CD4-positive, alpha-beta T cell treated with Interleukin-10 for 1 hour (primary cell): ENCODE results near the gene FST.
A peak's percentile ranks its signal among the peaks of the same experiment; 100 is the strongest.

ENCODE experiments used
- DNase-seq: peaks from one replicate; pipeline ENCODE4 v3.0.0-alpha.2; 2020

The FST gene

DNA sequence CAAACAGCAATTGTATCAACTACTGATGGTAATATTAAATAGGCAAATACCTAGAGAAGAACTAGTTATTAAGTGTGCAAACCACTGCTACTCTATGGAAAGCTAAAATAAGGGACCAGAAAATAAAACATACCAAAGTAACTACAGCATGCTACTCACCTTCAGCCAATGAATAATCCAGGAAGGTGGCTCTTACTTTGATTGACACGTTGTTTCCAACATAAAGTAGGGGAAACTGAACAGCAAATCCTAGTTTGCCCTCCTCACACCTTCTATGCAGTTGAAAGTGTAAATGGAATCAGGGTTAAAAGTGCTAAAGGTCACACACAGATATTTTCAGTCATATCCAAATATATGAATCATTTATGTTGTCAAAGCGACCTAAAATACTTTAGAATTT, 5.1 kb upstream of the FST start:
- DNase-seq = no peak

DNA sequence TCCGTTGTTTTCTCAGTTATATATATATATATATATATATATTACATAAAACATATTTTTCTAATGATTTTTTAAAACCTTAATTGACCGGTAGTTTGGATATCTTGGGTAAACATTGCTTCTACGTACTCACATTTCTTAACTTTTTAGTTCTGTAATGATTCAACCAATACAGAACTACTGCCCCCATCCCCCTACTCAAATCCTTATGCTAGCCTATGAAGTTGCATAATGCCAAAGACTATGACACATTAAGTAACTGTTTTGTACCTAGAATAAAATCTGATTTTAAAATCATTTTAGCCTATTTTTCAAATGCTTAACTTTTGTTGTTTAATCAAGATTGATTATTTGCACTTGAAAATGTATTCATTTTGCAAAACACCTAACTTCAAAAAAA, 4.4 kb upstream of the FST start:
- no peak for DNase-seq

DNA sequence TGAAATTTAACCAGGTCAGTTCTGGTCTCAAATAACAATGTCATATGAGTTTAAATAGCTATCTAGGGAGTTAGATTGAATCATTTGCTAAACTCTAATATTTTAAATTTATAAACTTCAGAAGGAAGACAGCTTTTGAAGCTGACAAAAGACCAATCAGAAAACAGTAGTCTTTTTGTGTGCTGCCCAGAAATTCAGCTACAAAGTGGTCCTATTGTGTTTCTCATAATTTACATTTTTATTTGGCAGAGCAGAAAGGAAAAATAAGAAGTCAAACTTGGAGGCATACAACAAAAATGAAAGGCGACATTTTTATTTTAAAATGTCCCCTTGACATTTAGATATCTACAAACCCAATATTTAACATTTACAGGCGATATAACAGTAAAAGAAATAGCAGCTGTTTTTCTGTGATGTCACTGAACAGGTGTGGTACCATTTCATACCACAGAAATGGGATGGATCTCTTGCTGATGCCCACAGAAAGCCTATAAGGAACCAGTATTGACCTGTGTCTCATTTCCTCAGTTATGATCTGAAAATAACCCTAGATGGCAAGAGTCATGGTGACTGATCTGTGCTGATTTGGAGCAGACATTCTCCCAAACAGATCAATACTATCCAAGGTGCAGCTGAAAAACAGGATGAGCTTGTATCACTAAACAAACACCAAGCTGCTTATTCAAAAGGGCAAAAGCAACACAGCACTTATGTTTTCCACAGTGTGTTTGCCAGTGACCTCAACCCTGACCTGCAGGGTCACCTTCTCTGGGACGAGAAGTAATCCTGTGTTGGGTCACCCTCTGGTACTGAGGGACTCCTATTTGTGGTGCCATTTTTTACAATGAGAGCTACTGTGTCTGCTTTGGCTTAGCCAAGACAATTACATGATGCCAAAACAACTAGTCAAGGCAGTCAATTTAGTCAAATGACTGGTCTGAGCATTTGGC, 3.6 kb upstream of the FST start:
- no peak for DNase-seq

DNA sequence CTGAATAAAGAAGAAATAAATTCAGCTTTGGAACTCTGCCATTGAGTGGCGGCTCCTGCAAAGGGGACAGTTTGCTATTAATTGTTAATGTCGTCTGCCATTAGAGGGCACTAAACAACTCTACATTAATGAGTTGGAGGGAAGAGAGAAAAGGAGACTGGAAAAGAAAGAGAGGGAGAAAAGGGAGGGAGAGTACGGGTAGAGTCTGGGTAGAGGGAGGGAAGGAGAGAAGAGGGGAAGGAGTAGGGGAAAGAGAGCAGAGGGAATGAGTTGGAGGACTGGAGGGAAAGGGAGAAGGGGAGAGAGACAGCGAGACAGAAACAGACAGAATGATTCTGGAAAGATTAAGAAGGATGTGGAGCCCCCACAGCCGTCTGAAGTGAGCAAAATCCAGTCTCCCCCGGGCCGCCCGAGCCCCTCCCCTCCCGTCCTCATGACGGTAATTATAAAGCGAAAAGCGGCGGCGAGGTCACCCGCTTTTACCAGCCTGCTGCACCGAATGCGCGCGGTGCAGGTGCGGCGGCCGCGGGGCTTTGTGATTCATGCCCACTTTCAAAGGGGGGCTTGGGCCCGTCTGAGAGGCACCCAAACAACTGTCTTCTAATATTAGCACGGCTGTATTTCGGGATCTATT, 1.9 kb upstream of the FST start:
- DNase-seq = peak; percentile 42

DNA sequence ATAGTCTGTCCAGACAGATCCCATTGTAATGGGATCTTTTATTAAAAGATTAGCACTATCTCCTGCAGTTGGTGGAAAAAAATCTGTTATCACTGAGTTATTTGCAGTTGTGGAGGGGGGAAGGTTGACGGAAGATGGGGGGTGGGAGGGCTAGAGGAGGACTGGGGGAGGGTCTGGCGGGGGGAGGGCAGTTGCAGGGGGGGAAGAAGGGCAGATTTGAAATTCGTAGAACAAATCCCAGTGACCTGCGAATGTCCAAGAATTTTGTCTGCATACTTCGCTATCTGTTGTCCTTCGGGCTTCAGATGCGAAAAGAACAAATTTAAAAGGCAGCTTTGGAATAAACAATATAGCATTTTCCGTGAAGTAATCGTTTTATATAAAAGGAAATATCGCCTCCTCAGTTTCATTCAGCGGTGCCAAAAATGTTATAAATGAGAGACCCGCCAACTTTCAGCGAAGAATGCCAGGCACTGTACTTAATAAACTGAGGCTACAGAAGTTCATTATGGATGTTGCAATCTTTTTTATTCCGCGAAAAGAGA, 1.3 kb upstream of the FST start:
- DNase-seq = no peak

DNA sequence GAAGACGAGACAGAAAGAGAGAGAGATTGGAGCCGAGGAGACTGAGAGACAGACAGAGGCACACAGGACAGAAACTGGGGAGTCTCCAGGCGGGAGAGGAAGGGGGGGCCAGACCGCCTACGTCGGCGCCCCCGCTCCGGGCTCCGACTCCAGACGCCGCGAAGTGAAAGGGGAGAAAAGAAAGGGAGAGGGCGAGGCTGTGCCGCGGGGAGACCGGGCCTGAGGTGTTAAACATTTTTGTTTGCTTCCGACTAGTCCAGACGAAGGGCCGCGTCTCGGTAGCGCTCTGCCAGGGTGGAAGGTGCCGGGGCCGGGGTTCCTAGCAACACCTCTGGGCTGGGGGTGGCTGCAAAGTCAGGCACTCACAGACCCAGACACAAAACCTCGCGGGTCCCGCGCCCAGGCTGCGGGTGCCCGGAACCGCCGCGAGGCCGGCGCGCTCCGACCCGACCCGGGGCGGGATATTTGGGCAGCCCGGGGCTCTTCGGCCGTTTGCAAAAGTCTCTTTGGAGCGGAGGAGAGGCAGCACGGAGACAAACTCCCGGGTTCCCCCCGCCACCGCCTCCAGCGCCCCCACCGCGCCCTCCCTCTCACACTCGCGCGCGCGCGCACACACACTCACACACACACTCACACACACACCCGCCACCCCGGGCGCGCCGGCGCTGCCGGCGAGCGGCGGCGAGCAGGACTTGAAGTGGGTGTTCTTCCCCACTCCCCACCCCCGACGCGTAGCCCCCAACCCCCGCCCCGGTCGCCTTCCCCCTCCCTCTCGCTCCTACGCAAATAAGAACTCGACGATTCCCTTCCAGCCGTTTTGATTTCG, 626 bp upstream of the FST start:
- peak; percentile 35 for DNase-seq

DNA sequence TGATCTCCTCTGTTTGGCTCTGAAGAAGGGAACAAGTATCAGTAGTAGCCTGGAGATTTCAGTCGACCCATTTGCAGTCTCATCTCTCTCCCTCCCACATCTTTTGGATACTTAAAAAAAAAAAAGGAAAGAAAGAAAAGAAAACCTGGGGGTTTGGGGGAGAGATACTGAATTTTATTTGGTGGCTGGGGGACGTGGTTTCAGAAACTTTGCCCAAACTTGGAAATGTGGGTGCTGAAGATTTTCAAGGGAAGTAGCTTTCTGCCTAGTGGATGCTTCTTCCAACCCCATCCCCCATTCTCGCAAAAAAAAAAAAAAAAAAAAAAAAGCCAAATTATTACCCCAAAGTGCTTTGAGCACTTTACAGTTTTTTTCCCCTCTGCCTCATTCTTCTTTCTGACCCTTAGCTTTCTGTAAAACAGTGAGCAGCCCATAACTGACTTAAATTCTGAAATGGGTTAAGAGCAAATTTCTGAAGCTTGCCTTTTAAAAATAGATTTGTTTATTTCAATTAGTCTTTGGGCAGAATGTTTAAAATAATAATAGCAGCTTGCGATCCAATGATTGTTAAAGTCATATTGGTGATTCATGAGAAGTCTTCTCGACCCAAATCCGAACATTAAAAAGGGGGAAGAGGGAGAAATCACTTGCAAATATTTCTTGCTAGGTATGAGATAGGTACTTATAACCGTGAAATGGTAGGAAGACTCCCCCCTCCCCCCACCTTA, 894 bp downstream of the FST start:
- no peak for DNase-seq

DNA sequence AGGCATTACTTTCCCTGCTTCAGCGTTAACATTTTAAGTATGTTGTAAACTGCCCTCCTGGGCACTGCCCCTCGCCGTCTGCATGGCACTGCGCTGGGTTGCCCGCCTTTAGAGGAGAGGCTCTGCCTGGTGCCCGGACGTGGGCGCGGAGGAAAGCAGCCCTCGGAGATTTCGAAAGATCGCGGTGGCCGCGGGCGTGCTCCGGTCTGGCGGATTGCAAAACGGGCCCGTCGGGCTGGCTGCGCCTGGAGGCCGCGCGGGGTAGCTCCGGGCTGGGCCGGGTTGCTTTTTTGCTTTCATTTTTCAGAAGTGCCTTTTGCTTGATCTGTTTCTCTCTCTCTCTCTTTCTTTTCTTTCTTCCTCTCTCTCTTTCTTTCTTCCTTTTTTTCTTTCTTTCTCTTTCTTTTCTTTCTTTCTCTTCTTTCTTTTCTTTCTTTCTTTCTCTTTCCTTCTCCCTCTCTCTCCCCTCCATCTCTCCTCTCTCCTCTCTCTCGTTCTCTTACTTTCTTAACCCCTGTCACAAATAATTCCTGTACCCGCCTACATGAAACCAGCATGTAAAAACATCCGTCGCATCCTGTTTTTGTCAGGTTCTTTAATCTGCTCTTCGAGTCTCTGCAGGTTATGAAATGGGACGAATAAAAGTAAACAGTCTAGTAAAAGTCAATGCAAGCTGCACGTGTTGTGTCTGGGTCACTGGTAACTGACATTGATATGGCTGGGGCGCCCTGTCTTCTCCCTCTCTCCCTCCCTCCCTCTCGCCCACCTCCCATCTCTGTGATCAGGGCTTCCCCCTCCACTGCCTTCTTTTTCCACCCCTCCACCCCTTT, 1.7 kb downstream of the FST start:
- peak; percentile 56 for DNase-seq

DNA sequence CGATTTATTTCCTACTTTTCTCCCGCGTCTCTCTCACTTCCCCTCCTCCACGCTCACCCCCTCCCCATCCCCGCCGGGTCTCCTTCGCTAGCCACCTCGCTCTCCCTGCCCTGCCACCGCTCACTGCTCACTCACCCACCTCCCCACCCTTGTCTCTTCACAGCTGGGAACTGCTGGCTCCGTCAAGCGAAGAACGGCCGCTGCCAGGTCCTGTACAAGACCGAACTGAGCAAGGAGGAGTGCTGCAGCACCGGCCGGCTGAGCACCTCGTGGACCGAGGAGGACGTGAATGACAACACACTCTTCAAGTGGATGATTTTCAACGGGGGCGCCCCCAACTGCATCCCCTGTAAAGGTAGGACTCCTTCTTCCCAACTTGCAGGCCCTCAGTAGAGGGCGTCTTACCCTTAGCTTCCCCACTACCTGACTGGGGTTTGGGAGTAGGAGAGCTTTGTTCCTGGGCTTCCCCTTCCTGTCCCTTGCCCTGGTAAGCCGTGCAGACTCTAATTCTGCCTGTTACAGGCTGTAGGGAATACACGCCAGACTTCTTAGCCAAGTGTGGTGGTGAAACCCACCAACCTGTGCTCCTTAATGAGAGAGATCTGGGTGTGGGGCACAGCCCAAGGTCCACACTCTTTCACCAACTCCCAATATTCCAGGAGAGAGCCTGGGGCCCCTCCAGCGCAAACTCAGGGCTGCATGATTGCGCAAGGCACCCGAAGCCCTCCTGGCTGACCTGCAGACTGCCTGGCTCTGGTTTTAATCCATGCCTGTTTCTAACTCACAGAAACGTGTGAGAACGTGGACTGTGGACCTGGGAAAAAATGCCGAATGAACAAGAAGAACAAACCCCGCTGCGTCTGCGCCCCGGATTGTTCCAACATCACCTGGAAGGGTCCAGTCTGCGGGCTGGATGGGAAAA, 2.5 kb downstream of the FST start:
- peak; percentile 9 for DNase-seq

DNA sequence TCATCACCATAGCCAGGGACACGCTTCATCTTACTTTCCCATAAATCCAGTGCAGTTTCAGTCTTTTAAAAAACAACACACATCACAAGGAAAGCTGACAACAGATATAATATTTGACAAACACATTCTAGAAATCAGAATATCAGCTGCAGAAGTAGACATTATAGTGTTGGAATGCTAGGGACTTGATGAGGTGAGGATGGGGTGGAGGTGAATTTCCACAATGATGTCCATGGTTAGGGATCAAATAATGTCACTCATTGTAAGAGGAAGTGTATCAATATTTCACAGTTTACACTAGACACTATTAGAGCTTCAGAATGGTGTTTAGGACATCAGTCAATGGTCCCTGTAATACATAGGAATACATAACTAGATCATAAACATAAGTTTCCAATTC, 7.0 kb downstream of the FST start:
- no peak for DNase-seq

DNA sequence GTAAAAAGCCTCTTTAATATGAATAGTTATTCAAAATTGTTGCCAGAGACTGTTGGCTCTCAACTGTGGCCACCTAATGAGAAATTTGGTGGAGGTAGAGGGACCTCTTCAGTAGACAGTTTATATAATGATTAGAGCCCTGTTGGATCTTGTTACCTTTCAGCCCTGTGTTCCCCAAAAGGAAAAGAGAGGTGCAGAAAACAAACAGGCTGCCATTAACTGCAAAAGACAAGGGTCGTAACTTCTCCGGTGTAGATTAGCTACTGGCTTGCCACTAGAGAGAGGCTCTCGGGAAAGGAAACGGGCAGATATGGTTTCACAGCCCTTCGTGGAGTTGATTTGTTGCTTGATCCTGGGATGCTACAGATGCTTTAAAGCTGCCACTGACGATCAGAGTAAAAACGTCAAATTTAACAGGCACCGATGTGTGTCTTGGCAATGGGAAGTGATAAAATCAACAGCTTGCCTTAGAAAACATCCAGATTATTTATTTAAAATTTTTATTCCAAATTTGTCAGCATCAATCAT, 7.8 kb downstream of the FST start:
- no peak for DNase-seq

DNA sequence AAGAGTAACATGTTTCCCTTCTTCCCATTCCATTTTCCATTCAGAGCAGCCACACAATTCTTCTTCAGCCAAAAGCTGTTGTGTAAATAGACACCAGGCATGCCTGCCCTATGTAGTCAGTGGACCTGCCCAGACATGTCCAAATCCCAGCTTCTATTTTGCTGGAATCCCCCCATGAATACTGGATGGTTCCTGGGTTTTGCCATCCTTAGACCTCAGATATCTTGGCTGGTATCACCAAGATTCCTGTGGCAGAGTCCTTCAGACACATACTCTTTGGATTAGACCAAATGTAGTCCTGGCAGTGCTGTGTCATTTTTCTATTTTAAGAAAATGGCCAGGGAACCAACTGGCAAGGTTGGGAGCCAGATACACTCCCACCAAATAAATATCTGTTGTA, 10.3 kb downstream of the FST start:
- DNase-seq = no peak

DNA sequence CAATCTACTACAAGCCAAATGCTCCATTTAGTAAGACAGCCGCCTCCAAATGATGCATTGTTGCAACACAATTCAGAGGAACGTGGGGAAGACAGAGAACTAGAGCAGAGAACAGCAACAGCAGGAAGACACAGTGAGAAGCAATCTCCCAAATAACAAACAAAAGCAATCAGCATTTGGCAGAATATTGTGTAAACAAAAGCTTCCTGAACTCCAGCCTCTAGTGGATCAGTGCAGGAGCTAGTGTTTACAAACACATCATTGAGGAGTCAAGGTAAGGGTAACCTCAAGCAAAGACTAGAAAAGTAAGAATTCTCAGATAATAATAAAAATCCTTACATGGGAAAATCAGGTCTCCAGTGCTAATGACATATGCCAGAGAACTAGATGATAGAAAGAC, 20.6 kb downstream of the FST start:
- no peak for DNase-seq

DNA sequence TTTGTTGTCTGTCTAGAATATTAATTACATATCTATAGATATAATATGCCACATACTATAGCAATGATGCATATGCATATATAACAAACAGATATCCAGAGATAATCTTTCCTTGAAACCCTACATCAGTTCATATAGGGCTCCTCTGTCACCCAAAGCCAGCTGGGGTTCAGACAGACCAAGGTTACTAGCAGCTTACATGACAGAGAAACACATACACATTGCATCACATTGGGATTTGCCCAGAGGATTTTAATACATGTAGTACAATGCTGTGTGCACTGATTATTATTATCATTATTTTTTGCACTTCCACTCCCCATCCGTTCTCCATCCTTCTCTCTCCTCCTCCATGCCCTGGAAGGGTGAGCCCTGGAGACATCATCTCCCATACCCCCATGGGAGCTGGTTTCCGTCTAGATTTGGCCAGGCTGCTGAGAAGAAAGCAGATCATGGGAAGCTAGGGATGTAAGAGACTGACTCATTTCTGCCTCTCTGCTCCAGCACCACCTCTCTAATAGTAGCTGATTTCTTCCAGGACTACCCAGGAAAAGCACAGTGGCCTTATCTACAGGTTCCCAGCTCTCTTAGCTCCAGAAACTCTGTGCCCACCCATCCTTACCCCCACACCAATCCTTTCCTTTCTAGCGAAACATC, 23.3 kb downstream of the FST start:
- no peak for DNase-seq

DNA sequence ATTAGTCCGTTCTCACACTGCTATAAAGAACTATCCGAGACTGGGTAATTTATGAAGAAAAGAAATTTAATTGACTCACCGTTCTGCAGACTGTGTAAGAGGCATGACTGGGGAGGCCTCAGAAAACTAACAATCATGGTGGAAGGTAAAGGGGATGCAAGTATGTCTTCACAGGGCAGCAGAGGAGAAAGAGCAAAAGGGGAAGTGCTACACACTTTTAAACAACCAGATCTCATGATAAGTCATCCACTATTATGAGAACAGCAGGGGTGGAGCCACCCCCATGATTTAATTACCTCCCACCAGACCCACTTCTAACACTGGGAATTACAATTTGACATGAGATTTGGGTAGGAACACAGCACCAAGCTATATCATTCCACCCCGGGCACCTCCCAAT, 26.6 kb downstream of the FST start:
- DNase-seq = no peak

DNA sequence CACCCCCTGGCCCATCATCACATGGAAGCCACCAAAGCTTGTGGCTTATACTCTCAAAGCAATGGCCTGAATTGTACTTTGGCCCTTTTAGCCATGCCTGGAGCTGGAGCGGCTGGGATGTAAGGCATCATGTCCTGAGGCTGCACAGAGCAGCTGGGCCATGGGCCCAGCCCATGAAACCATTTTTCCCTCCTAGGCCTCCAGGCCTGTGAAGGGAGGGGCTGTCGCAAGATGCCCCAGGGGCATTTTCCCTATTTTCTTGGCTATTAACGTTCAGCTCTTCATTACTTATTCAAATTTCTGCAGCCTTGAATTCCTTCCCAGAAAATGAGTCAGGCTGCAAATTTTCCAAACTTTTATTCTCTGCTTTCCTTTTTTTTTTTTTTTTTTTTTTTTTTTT, 27.7 kb downstream of the FST start:
- DNase-seq = no peak

DNA sequence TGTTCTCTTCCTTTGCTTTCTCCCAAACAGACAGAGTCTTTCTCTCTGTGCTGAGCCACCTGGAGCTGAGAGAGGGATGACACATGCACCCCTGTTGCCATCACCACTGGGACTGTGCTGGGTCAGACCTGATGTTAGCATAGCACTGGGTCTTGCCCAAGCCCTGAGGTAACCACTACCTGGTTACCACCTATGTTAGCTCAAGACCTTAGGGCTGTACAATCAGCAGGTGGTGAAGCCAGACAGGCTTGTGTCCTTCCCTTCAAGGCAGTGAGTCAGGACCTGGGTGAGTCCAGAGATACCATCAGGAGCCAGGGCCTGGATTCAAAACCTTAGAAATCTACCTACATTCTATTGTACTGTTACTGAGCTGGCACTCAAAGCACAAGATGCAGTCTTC, 32.1 kb downstream of the FST start:
- DNase-seq = no peak

DNA sequence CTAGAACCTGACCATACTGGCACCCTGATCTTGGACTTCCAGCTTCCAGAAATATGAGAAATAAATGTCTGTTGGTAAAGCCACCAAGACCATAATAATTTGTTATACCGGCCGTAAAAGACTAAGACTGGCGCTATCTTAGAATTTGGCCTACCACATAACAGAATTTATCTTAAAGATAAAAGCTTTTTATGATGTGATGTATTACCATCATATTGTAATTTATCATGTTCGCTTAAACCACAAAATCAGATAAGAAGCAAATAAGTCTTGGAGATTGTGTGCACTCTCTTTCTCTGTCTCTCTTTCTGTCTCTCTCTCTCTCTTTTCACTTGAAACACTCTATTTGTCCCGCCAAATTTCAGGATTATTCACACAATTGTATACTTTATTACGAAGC, 35.6 kb downstream of the FST start:
- no peak for DNase-seq

DNA sequence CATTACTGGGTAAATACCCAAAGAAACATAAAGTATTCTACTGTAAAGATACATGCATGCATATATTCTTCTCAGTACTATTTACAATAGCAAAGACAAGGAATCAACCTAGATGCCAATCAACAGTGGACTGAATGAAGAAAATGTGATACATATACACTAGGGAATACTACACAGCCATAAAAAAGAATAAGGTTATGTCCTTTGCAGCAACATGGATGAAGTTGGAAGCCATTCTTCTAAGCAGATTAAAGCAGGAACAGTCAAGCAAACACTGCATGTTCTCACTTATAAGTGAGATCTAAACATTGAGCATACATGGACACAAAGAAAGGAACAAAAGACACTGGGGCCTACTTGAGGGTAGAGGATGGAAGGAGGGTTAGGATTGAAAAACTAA, 40.4 kb downstream of the FST start:
- no peak for DNase-seq
